ENCODE measurements around the gene SEM1.
A peak's percentile ranks its signal among the peaks of the same experiment; 100 is the strongest.
"Not testable (repeated sequence)": the region's sequence is repeated elsewhere in the genome, so short reads cannot be mapped to it uniquely, and the experiment has no call there.

Gene SEM1

DNA sequence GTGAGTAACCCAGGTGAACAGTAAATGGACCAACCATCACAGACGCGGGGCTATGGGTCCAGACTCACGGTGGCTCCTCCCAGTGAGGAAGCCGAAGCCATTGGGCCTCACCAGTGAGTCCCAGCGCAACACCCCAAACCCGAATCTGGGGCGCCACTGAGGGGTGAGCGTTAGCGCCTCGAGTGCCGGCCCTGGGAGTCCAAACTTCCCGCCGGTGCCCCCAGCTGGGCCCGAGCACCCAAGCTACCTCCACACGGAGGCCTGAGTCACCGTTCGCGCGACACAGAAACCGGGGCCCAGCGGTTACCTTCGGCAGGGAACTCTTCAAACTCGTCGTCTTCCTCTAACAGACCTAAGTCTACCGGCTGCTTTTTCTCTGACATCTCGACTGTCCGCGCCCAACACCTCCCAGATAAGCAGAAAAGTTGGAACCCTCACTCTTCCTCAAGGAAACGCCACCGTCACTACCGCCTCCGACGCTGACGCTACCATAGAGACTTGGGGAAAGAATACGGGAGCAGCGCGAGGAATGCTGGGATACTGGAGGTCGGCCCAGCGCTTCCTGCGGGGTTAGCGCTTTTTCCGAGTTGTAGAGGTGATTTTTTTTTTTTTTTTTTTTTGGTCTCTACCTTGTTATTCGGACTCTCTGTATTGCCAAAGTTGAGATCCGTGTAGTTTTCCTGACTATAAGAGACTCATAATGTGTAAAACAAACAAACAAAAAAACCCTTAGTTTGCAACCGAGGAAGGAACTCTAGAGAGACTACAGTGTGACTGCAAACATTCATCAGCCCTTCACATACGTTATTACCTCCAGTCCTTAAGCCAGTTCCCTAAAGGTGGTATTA, at the start of gene SEM1:
Gene SEM1, minus strand, starts transcription at position 466 of the 848 bp plus-strand sequence. Its CDS starts 83 bp downstream, at position 383.
- peak; percentile 94 for FAIRE-seq

DNA sequence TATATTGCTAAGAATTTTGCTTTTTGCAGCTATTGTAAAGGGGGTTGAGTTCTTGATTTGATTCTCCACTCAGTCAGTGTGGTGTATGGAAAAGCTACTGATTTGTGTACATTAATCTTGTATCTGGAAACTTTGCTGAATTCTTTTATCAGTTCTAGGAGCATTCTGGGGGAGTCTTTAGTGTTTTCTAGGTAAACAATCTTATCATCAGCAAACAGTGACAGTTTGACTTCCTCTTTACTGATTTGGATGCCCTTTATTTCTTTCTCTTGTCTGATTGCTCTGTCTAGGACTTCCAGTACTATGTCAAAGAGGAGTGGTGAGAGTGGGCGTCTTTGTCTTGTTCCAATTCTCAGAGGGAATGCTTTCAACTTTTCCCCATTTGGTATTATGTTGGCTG, 48.2 kb upstream of the SEM1 start:
- not testable (repeated sequence) for FAIRE-seq

DNA sequence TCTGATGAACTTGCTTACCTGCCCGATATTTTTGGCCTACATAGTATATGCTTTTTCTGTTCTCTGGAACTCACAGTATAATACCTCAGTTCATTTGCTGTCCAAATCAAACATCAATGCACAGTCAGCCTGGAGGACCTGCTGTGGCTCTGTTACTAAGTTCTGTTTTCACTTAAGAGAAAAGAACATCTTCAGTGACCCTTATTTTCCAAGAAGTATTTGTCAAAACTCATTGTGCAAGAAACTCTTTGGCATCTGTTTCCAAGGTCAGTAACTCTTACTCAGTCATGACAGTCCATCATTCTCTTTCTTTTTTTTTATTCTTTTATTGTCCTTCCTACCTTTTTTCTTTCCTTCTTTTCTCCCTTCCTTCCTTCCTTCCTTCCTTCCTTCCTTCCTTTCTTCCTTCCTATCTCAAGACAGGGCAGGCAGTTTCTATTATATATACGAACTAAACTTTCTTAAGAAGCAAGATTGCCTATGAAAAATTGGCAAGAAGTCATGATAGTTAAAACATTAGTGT, 37.8 kb upstream of the SEM1 start:
- no peak for FAIRE-seq

DNA sequence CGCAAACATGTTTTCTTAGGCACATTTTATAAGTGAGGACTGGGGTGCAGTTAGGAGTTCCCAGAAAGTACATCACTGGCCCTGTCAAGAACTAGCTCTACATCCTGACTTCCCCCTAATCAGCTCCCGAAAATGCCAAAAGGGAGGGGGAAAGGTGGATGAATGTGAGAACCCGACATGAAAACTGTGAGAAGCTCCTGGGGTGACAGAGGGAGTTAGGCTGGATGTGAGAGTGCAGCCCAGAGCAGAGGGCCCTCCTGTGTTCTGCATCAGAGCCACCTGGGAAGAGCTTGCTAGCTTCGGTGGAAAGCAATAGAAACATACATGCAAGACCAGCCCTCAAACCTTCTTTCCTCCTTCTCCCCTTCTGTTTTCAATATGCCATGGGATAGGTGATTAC, 30.5 kb upstream of the SEM1 start:
- no peak for FAIRE-seq

- no peak for FAIRE-seq
Measured at GRCh38 chr7:96739609-96740008, 30.0 kb upstream of the SEM1 start.

GRCh38 chr7:96739167-96739566, 29.5 kb upstream of the SEM1 start:
- FAIRE-seq, result no peak

DNA sequence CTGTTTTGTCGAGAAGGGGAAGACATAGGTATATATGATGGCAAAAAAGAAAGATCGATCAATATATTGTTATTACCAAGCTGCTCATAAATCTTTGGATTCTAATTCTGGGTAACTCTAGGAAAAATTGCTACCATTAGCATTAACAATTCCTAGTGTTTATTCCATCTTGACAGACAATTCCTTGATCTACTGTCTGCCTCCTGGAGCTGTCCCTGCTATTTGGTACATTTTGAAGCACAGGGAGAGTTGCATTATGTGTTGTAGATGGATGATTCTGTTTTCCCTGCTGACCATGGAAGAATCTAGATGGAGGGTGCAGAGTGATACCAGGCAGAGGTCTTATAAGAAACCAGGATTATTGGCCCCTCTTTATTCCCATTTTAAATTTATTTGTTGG, 29.1 kb upstream of the SEM1 start:
- no peak for FAIRE-seq

GRCh38 chr7:96737545-96738050, 28.0 kb upstream of the SEM1 start:
- FAIRE-seq, result no peak

GRCh38 chr7:96734343-96734742, 24.7 kb upstream of the SEM1 start:
- no peak for FAIRE-seq

- FAIRE-seq, result no peak
Measured at GRCh38 chr7:96729820-96730219, 20.2 kb upstream of the SEM1 start.

DNA sequence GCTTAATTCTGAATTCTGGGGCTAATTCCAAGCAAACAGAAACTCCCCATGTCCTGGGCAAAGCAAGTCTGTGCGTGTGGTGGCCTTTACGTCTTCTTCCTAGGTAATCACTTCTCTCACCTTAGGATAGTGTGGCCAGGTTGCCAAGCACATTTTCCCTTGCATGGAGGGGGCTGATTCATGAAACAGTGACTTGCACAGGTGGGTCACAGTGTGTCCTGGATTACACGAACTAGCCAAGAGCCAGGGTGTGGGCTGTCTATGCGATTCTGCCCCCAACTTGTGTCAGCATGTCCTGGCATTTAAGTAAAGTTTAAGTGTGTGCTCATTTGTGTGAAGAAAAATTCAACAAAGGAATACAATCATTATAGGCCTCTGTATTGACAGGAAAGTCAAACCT, 18.5 kb upstream of the SEM1 start:
- FAIRE-seq, result no peak

GRCh38 chr7:96727534-96728088, 18.0 kb upstream of the SEM1 start:
- no peak for FAIRE-seq

GRCh38 chr7:96723622-96724021, 14.0 kb upstream of the SEM1 start:
- FAIRE-seq, result no peak

DNA sequence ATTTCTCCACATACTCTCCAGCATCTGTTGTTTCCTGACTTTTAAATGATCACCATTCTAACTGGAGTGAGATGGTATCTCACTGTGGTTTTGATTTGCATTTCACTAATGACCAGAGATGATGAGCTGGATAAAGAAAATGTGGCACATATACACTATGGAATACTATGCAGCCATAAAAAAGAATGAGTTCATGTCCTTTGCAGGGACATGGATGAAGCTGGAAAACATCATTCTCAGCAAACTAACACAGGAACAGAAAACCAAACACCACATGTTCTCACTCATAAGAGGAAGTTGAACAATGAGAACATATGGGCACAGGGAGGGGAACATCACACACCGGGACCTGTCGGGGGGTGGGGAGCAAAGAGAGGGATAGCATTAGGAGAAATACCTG, 13.3 kb upstream of the SEM1 start:
- not testable (repeated sequence) for FAIRE-seq

DNA sequence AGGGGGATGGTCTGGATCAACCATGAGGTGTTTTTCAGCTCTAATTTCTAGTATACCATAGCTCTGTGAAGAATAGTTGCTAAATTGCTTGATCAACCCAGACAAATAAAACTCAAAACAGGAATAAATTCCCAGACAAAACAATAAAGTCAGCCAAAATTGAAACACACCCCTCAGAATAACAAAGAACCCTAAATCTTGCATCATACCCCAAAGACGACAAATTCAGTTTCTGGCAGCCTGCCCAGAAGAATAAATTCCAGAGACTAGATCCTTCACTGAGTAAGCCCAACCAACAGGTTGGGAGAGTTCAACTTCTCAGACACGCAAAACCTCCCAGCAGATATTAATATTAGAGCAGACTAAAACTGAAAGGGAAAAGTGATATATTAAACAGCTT, 11.2 kb upstream of the SEM1 start:
- no peak for FAIRE-seq

GRCh38 chr7:96719164-96719563, 9.5 kb upstream of the SEM1 start:
- FAIRE-seq, result no peak

DNA sequence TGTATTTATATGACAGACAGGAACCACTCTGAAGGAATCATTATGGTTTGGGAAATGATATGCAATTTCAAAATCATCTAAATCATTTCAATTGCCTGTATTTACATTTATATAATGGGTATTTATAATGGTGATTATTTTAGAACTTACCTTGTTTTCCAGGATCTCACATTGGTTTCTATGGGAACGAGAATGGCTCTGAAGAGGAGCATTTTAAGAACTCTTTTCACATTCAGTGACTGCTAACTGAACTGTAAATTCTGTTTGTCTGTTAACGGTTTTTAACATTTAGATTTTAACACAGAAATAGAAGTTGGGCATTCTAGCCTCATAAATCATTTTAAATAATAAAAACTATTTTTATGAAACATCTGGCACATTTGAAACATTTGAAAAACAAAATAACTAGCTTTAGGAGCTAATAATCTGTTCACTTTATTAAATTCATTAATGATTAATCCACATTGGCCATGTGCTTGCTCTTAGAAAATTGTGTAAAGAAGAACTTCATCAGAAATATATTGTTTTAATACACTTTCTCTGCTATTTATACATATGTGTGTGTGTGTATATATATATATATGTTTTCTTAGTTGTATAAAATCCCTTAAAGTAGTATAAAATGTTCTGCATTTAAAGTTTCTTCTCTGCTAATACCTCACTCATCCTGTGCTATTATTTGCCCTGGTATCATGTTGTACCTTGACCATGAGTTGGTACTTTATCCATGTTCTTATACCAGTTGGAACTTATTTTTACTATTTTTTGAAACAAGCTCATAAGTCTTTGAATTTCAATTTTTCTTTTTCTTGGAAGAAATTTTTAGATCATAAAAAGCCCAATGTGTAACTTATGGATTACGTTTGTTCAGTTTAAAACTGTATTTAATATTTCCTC, 8.7 kb upstream of the SEM1 start:
- no peak for FAIRE-seq

DNA sequence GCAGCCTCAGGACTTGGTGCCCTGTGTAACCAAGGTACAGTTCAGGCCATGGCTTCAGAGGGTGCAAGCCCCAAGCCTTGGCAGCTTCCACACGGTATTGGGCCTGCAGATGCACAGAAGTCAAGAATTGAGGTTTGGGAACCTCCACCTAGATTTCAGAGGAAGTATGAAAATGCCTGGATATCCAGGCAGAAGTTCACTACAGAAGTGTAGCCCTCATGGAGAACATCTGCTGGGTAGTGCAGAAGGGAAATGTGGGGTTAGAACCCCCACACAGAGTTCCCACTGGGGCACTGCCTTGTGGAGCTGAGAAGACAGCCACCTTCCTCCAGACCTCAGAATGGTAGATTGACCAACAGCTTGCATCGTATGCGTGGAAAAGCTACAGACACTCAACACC, 3.4 kb upstream of the SEM1 start:
- FAIRE-seq, result no peak

DNA sequence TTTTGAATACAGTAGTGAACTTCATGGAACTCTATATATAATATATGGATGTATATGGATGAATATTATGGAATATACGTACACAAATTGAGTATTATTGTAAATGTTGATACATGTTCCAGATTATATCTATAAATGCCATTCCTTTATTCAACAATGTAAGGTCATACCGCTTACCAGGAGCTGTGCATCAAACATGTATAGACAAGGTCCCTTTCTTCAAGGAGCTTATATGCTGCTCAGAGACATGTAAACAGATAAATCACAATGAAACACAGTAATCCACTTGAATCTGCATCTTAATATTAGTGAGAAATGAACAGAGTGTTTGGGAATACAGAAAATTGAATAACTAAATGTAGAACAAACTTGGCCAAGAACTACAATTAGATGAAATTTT, 898 bp upstream of the SEM1 start:
- FAIRE-seq, result no peak

- FAIRE-seq, result no peak
Measured at GRCh38 chr7:96708872-96709271, 774 bp downstream of the SEM1 start.

DNA sequence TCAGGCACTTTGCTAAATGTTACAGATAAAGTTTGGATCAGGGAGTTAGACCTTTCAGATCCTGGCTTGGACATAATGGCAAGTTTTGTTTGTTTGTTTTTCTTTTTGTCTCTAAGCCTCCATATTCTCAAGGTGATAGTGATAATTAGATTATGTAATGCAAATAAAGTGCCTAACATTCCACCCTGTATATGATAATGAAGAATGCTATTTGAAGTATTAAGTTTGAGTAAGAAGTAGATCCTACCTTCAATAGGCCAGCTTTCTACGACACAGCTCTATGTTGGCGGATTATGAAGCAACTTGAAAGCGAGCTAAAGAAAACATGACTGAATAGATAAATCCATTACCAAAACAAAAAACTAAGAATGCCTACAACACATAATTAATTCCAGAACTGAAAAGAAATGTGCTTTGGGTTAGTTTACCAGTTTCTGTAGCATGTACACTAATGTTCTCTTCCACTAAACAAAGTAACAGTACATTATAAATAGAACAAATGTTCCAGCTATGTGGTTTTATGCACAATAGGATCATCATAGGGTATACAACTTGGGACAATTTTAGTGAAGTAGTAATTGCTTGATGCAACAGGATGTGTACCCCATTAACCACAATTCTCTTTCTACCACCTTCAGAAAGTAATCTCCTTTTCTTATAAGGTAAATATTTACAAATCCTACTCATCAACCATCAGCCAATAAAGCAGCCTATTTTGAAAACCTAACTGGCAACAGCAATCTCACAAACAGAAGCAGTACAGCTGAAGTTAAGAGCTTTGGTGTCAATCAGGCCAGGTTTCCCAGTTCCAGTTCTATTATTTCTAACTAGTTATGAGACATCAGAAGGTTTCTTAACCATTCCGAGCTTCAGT, 1.5 kb downstream of the SEM1 start:
- FAIRE-seq, result no peak

GRCh38 chr7:96701258-96701657, 8.4 kb downstream of the SEM1 start:
- no peak for FAIRE-seq
